Fibroblast of pulmonary artery (primary cell): Measurements from ENCODE around the gene CPAMD8.
"Not testable (repeated sequence)": the region's sequence is repeated elsewhere in the genome, so short reads cannot be mapped to it uniquely, and the experiment has no call there.

Source experiments
- DNase-seq: peaks from one replicate; pipeline ENCODE4 v3.0.0-alpha.2; 2010; ENCODE audit warnings: low read depth
- H3K4me3 ChIP-seq: replicated peaks from 2 replicates; pipeline ENCODE4 v1.5.1; 2011; ENCODE audit warnings: low read depth, mild to moderate bottlenecking, control low read depth, low read length, moderate library complexity
- TF ChIP-seq, protein P1 (sequence below): IDR thresholded peaks from 2 replicates; pipeline ENCODE4 v1.5.1; 2011; ENCODE audit warnings: mild to moderate bottlenecking, control low read depth, low read length, inconsistent platforms; ENCODE audit errors: missing control alignments

Gene CPAMD8

DNA sequence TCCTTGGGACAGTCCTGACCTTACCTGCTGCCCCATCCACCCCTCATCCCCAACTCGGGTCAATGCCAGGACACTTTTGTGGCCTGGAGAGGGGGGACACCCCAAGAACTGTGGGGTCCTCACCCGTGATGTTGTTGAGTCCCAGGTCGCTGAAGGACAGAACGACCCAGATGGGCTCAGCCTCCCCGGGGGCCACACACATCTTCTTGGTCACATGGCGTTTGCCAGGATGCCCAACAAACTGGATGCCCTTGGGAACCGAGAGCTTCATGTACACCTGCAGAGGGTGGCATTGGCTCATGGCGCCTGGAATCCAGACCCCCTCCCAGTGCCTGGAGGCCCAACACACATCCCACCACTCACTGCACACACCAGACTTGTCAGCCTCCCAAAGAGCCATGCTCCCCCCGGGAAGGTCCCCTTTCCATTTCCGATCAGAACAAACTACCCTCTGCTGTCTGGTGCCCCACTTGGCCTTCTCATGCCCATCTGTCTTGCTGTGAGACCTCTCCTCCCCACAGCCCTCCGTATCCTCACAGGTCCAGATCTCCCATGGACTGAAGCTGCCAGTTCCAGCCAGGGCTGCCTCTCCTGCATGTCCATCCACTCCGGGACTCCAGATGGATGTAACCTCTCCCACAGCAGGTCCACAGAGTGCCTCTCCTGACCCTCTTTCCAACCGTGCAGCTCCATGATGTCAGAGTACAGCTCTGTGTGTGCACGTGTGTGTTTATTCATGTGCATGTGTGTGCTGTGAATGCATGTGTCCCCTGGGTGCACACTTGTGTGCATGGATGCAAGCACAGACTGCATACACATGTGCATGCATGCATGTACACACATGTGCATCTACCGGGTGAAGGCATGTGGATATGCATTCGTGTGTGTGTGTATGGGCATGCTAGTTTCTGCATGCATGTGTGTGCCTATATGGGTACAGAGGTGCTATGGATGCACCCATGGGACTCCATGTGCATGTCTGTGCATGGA, 79.4 kb downstream of the CPAMD8 start:
- no peak overlapping the region for H3K4me3 ChIP-seq
- TF ChIP-seq, protein P1, sequence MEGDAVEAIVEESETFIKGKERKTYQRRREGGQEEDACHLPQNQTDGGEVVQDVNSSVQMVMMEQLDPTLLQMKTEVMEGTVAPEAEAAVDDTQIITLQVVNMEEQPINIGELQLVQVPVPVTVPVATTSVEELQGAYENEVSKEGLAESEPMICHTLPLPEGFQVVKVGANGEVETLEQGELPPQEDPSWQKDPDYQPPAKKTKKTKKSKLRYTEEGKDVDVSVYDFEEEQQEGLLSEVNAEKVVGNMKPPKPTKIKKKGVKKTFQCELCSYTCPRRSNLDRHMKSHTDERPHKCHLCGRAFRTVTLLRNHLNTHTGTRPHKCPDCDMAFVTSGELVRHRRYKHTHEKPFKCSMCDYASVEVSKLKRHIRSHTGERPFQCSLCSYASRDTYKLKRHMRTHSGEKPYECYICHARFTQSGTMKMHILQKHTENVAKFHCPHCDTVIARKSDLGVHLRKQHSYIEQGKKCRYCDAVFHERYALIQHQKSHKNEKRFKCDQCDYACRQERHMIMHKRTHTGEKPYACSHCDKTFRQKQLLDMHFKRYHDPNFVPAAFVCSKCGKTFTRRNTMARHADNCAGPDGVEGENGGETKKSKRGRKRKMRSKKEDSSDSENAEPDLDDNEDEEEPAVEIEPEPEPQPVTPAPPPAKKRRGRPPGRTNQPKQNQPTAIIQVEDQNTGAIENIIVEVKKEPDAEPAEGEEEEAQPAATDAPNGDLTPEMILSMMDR: no peak
- DNase-seq: no peak

DNA sequence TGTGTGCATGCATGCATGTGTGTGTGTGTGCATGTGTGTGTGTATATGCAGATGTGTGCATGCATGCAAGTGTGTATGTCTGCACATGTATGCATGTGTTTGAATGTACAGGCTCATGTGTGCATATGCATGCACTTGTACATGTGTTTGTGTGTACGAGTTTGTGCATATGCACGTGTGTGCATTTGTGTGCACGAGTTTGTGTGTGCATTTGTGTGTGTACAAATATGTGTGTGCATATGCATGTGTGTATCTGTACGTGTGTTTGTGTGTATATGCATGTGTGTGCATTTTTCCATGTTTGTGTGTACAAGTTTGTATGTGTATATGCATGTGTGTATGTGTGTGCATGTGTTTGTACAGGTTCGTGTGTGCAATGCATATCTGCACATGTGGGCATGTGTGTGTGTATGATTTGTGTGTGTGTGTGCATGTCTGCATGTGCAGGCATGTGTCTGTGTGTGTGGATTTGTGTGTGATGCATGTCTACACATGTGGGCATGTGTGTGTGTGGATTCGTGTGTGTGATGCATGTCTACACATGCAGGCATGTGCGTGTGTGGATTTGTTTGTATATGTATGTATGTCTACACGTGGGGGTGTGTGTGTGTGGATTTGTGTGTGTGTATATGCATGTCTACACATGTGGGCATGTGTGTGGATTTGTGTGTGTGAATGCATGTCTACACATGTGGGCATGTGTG, 80.7 kb downstream of the CPAMD8 start:
- DNase-seq: no peak
- TF ChIP-seq, protein P1: no peak
- H3K4me3 ChIP-seq: no peak overlapping the region

DNA sequence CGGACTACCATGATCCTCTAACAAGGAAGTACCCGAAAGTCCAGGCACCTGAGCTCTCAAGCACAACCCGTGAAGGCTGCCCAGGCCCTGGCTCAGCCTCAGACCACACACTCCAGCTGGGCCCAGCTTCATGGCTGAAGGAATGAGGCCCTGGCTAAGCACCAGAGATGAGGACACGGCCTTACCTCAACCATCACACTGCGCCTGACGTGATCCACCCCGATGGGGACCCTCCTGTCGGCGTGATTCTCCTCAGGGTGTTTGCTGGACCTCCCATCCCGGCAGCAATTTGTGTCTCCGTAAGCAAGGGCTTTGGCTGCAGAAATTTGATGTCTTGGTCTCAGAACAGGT, 81.3 kb downstream of the CPAMD8 start:
- TF ChIP-seq, protein P1: no peak
- no peak for DNase-seq
- H3K4me3 ChIP-seq: no peak overlapping the region

DNA sequence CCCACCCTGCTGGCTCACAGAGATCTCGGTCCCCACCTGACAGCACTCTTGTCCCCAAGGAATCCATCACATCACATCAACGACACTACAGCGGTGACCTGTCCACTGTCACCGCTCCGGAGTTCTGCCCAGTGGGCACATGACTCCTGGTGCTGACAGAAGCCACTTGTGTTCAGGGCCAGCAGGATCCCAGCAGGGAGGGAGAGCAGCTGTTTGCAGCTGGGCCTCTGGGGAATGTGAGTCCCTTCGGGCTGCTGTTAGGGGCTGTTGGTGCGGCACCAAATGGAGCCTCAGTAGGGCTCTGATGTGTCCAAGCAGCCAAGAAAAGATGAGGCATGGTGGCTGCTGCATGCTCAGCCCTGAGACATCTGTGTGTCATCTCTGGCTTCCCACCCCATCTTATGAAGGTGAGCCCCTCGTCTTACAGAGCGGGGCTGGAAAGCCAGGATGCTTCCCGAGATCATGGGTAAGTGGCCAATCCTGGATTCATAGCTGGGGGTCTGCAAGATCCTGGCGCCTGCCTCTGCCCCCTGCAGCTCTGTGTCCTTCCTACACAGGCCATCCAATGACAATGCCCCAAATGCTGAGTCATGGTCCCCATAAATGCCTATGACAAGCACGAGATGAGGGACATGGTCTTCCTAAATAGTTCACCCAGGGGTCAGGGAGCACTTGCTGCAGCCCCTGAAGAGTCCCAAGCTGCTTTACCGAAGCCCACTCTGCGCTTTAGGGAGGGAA, 81.8 kb downstream of the CPAMD8 start:
- H3K4me3 ChIP-seq: no peak overlapping the region
- TF ChIP-seq, protein P1: no peak
- DNase-seq: no peak

DNA sequence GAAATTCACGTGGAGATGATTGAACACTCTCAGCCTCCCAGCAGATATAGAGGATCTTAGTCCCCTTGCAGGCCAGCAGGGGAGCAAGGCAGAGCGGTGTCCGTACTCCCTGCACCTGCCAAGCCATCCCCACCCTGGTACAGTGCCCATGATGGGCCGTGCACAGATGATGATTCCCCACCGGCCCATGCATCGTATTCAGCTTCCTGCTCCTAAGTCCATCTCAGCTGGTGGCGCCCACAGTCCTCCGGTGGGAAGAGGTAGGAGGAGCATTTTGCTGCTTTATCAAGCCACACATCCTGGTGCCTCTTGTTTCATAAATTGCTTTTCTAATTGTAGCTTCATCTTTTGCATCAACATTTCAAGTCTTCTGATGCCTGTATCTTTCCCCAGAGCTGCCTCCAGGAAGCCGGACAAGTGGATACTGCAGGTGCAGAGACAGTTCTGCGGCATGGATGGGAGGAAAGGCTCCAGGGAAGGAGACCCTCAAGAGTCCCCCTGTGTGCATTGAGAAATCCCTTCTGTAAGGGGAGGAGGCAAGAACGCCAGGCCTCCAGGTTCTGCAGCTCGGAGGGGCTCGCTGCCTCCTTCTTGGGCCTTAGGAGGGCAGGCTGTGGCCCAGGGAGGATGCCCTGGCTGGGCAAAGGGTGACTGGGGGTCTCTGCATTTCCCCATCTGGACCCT, 82.5 kb downstream of the CPAMD8 start:
- no peak overlapping the region for H3K4me3 ChIP-seq
- DNase-seq: no peak
- TF ChIP-seq, protein P1: no peak

DNA sequence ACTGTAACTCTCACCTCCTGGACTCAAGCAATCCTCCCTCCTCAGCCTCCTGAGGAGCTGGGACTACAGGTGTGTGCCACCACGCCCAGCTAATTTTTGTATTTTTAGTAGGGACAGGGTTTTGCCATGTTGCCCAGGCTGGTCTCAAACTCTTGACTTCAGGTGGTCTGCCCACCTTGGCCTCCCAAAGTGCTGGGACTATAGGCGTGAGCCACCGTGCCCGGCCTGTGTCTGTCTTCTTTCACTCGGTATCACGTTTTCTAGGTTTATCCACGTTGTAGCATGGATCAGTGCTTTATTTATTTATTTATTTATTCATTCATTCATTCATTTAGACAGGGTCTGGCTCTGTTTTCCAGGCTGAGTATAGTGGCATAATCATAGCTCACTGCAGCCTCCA, 83.5 kb downstream of the CPAMD8 start:
- DNase-seq, H3K4me3 ChIP-seq: not testable (repeated sequence)
